Measurements from ENCODE around the gene CCDC85A.

GRCh38 chr2:56170504-56170903, 13.3 kb upstream of the CCDC85A start:
- TF ChIP-seq, protein P1, sequence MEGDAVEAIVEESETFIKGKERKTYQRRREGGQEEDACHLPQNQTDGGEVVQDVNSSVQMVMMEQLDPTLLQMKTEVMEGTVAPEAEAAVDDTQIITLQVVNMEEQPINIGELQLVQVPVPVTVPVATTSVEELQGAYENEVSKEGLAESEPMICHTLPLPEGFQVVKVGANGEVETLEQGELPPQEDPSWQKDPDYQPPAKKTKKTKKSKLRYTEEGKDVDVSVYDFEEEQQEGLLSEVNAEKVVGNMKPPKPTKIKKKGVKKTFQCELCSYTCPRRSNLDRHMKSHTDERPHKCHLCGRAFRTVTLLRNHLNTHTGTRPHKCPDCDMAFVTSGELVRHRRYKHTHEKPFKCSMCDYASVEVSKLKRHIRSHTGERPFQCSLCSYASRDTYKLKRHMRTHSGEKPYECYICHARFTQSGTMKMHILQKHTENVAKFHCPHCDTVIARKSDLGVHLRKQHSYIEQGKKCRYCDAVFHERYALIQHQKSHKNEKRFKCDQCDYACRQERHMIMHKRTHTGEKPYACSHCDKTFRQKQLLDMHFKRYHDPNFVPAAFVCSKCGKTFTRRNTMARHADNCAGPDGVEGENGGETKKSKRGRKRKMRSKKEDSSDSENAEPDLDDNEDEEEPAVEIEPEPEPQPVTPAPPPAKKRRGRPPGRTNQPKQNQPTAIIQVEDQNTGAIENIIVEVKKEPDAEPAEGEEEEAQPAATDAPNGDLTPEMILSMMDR (conservative IDR thresholded peaks at IDR 0.05; ENCODE audit: low read depth in 2 of 2), result no peak
- no peak for TF ChIP-seq ZNF331 (CRISPR knock-in tag; IDR thresholded peaks at IDR 0.05; ENCODE audit: low read depth)
- TF ChIP-seq POLR2AphosphoS5 (IDR thresholded peaks at IDR 0.05; ENCODE audit: low read depth), result no peak
- no peak for TF ChIP-seq EZH2 (IDR thresholded peaks at IDR 0.05; ENCODE audit: low read depth, unreplicated experiment)
- no peak for TF ChIP-seq ZNF114 (CRISPR knock-in tag; IDR thresholded peaks at IDR 0.05)
- TF ChIP-seq CREB1 (CRISPR knock-in tag; IDR thresholded peaks at IDR 0.05; ENCODE audit: low read depth), result no peak
- no peak for TF ChIP-seq STAT1 (IDR thresholded peaks at IDR 0.05; ENCODE audit: unreplicated experiment)
- no peak for TF ChIP-seq REST (IDR thresholded peaks at IDR 0.05; ENCODE audit: unreplicated experiment)
- no peak for TF ChIP-seq NANOG (IDR thresholded peaks at IDR 0.05; ENCODE audit: borderline replicate concordance)

All from GM23338 (cell line).